ENCODE data around the gene THUMPD2. TPM values are rescaled to one million over a fixed set of nuclear protein-coding genes. Genes with fewer than 3 reads are reported as not detected.

The THUMPD2 gene
- 10 to 100 TPM in 1 of 3 donors, 1 to 10 TPM in 2; 8.4 to 11.4 (median 8.7) TPM for total RNA-seq
- long read RNA-seq, donor 1, partial matches to known transcripts: 1 of 13 reads
- long read RNA-seq, donor 1, other reads (novel, unspliced or antisense): 7 of 13 reads
- long read RNA-seq, donor 2, partial matches to known transcripts: 2 of 5 reads
- long read RNA-seq, donor 2, other reads (novel, unspliced or antisense): 1 of 5 reads

- Histone ChIP-seq H3K9me3 (no peaks in the 10 kb centered on the region), H3K4me1 (ENCODE audit: low read depth) (peaks cover 7% of the 10 kb centered on the region), H3K4me3 (peak within 1 kb of the TSS; percentile 99), H3K36me3 (ENCODE audit: low read depth) (no peaks in the 10 kb centered on the region)
- peak; percentile 96 for ATAC-seq
- intact Hi-C loops (cut with DNase I, micrococcal nuclease): no loop called here
- DNase-seq: peak; percentile 79 to 83 (median 80)
- no peak for TF ChIP-seq CTCF (IDR thresholded peaks at IDR 0.05)
These were observed at the start of gene THUMPD2 for GRCh38 chr2:39778775-39779340. Gene THUMPD2 (minus strand): TSS chr2:39779258. CDS start chr2:39779239, 19 bp downstream.

- no peak overlapping the region for H3K4me3 ChIP-seq
- H3K36me3 ChIP-seq (ENCODE audit: low read depth): no peaks in the 10 kb centered on the region
- intact Hi-C loops (cut with DNase I, micrococcal nuclease): no loop called here
- no peaks in the 10 kb centered on the region for H3K4me1 ChIP-seq (ENCODE audit: low read depth)
- DNase-seq (no peak), ATAC-seq (no peak)
- no peak for TF ChIP-seq CTCF (IDR thresholded peaks at IDR 0.05)
- H3K9me3 ChIP-seq: no peaks in the 10 kb centered on the region
These were observed 42.8 kb upstream of the THUMPD2 start for GRCh38 chr2:39821871-39822270.

GRCh38 chr2:39816845-39817244, 37.8 kb upstream of the THUMPD2 start:
- intact Hi-C loops (cut with DNase I, micrococcal nuclease): no loop called here
- ATAC-seq (no peak), DNase-seq (peak in 1 of 3 donors; percentile 25)
- TF ChIP-seq CTCF (IDR thresholded peaks at IDR 0.05): no peak
- Histone ChIP-seq H3K4me1 (ENCODE audit: low read depth) (no peaks in the 10 kb centered on the region), H3K36me3 (ENCODE audit: low read depth) (no peaks in the 10 kb centered on the region), H3K4me3 (no peak overlapping the region), H3K9me3 (no peaks in the 10 kb centered on the region)

GRCh38 chr2:39816428-39816827, 37.4 kb upstream of the THUMPD2 start:
- intact Hi-C loops (cut with DNase I, micrococcal nuclease): no loop called here
- no peaks in the 10 kb centered on the region for H3K4me1 ChIP-seq (ENCODE audit: low read depth)
- no peak for TF ChIP-seq CTCF (IDR thresholded peaks at IDR 0.05)
- no peaks in the 10 kb centered on the region for H3K36me3 ChIP-seq (ENCODE audit: low read depth)
- ATAC-seq (no peak), DNase-seq (no peak)
- no peaks in the 10 kb centered on the region for H3K9me3 ChIP-seq
- no peak overlapping the region for H3K4me3 ChIP-seq

GRCh38 chr2:39805936-39806608, 27.0 kb upstream of the THUMPD2 start:
- ATAC-seq (no peak), DNase-seq (no peak)
- H3K36me3 ChIP-seq (ENCODE audit: low read depth): no peaks in the 10 kb centered on the region
- intact Hi-C loops (cut with DNase I, micrococcal nuclease): no loop called here
- no peaks in the 10 kb centered on the region for H3K4me1 ChIP-seq (ENCODE audit: low read depth)
- no peak overlapping the region for H3K4me3 ChIP-seq
- TF ChIP-seq CTCF (IDR thresholded peaks at IDR 0.05): no peak
- peaks cover 9% of the 10 kb centered on the region for H3K9me3 ChIP-seq

Measured in mucosa of descending colon (tissue), 3 donors.